HEK293T (cell line): Measurements from ENCODE around the gene RCAN2.

Experiments
- CTCF ChIA-PET: fragments of 350-600 bp; formaldehyde crosslinking; extraction: SDS; loops from one replicate; lab custom pipeline; 2021; ENCODE audit warnings: antibody characterized with exemption, inconsistent platforms; lab: Yijun Ruan, JAX
- POLR2A ChIA-PET: fragments of 350-600 bp; formaldehyde crosslinking; extraction: SDS; loops from one replicate; lab custom pipeline; 2020; ENCODE audit warnings: antibody characterized with exemption, inconsistent platforms; lab: Yijun Ruan, JAX
- DNase-seq: peaks from one replicate; pipeline ENCODE4 v3.0.0; 2012; ENCODE audit warnings: mixed read lengths; ENCODE audit errors: extremely low spot score
- ARNT ChIP-seq: fragments of 450-650 bp; IDR thresholded peaks from 2 replicates; pipeline ENCODE4 v1.6.1; 2017; ENCODE audit warnings: mild to moderate bottlenecking
- BHLHE40 ChIP-seq: fragments of 450-650 bp; IDR thresholded peaks from 2 replicates; pipeline ENCODE4 v1.6.1; 2016; ENCODE audit warnings: mild to moderate bottlenecking, moderate library complexity, borderline replicate concordance
- CTBP1 ChIP-seq: fragments of 450-650 bp; IDR thresholded peaks from 2 replicates; pipeline ENCODE4 v1.6.1; 2016; ENCODE audit warnings: borderline replicate concordance
- ELF4 ChIP-seq: fragments of 450-650 bp; IDR thresholded peaks from 2 replicates; pipeline ENCODE4 v1.6.1; 2017; ENCODE audit warnings: antibody characterized with exemption
- FOXA1 ChIP-seq: fragments of 450-650 bp; IDR thresholded peaks from 2 replicates; pipeline ENCODE4 v1.6.1; 2016; ENCODE audit warnings: mild to moderate bottlenecking
- FOXK2 ChIP-seq: fragments of 450-650 bp; IDR thresholded peaks from 2 replicates; pipeline ENCODE4 v1.6.1; 2016; ENCODE audit warnings: mild to moderate bottlenecking
- FOXM1 ChIP-seq: fragments of 450-650 bp; IDR thresholded peaks from 2 replicates; pipeline ENCODE4 v1.6.1; 2017; ENCODE audit warnings: mild to moderate bottlenecking, borderline replicate concordance
- HDGF ChIP-seq: fragments of 450-650 bp; IDR thresholded peaks from 2 replicates; pipeline ENCODE4 v1.6.1; 2017; ENCODE audit warnings: antibody characterized with exemption, borderline replicate concordance
- L3MBTL2 ChIP-seq: fragments of 450-650 bp; conservative IDR thresholded peaks from 2 replicates; pipeline ENCODE4 v1.6.1; 2016; ENCODE audit warnings: mild to moderate bottlenecking
- LEF1 ChIP-seq: fragments of 450-650 bp; IDR thresholded peaks from 2 replicates; pipeline ENCODE4 v1.6.1; 2017; ENCODE audit warnings: mild to moderate bottlenecking, borderline replicate concordance
- NFRKB ChIP-seq: fragments of 450-650 bp; IDR thresholded peaks from 2 replicates; pipeline ENCODE4 v1.6.1; 2016; ENCODE audit warnings: mild to moderate bottlenecking, moderate library complexity
- PKNOX1 ChIP-seq: fragments of 450-650 bp; IDR thresholded peaks from 2 replicates; pipeline ENCODE4 v1.6.1; 2016
- SP1 ChIP-seq: fragments of 450-650 bp; IDR thresholded peaks from 2 replicates; pipeline ENCODE4 v1.6.1; 2017
- SUZ12 ChIP-seq: fragments of 450-650 bp; IDR thresholded peaks from 2 replicates; pipeline ENCODE4 v1.6.1; 2016; ENCODE audit warnings: mild to moderate bottlenecking
- TARDBP ChIP-seq: fragments of 450-650 bp; IDR thresholded peaks from 2 replicates; pipeline ENCODE4 v1.6.1; 2016
- ZNF384 ChIP-seq: fragments of 450-650 bp; IDR thresholded peaks from 2 replicates; pipeline ENCODE4 v1.6.1; 2016

The RCAN2 gene

GRCh38 chr6:46235242-46235641 is 256.0 kb downstream of the RCAN2 start:
- no peak for DNase-seq
- CTCF ChIA-PET: interaction anchor here (0.6 kb wide), 1 partner anchor 56 kb away, joined by 5 read pairs; no protein-coding TSS in a partner anchor
- no peak for TF ChIP-seq CTBP1
- no peak for TF ChIP-seq ZNF384
- no peak for TF ChIP-seq BHLHE40
- TF ChIP-seq ARNT: no peak
- TF ChIP-seq ELF4: no peak
- POLR2A ChIA-PET: no interaction called here

- CTCF ChIA-PET: interaction anchor here (0.6 kb wide), 1 partner anchor 56 kb away, joined by 5 read pairs; no protein-coding TSS in a partner anchor
- no peak for DNase-seq
- POLR2A ChIA-PET: no interaction called here
- no peak for TF ChIP-seq SUZ12
- no peak for TF ChIP-seq ARNT
- no peak for TF ChIP-seq SP1
- TF ChIP-seq L3MBTL2: no peak
- TF ChIP-seq NFRKB: no peak
- no peak for TF ChIP-seq LEF1
- TF ChIP-seq PKNOX1: no peak
- TF ChIP-seq FOXA1: no peak
- no peak for TF ChIP-seq HDGF
- no peak for TF ChIP-seq FOXK2
- TF ChIP-seq FOXM1: no peak
- TF ChIP-seq ELF4: no peak
- TF ChIP-seq CTBP1: no peak
- TF ChIP-seq ZNF384: no peak
- no peak for TF ChIP-seq BHLHE40
- no peak for TF ChIP-seq TARDBP
Measured at GRCh38 chr6:46234700-46235099, 256.5 kb downstream of the RCAN2 start.

- POLR2A ChIA-PET: no interaction called here
- no peak for TF ChIP-seq BHLHE40
- no peak for TF ChIP-seq FOXM1
- TF ChIP-seq ARNT: no peak
- TF ChIP-seq SUZ12: no peak
- no peak for TF ChIP-seq ELF4
- TF ChIP-seq PKNOX1: no peak
- TF ChIP-seq FOXK2: no peak
- no peak for TF ChIP-seq LEF1
- TF ChIP-seq NFRKB: no peak
- TF ChIP-seq CTBP1: no peak
- CTCF ChIA-PET: no interaction called here
- DNase-seq: no peak
Measured at GRCh38 chr6:46234156-46234556, 257.1 kb downstream of the RCAN2 start.

DNA sequence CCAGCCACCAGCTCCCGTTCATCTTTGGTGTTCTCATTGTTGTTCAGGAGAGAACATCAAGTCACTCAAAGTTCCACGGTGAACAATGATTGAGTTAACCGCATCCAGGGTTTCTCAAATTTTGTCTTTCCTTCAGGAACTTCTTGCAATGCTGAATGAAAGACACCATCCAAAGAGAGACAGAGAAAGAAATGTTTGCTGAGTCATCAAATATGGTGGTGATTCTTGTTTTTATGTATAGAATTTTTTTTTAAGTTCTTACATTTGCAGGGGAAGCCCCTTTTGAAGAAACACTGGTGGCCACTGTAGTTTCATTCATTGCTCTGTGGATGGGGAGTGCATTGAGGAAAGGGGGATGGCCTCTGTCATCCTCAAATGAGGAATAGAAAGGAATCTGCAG is 258.1 kb downstream of the RCAN2 start:
- CTCF ChIA-PET: interaction anchor here (0.6 kb wide), 2 partner anchors 12 to 347 kb away, joined by 3 to 5 read pairs; no protein-coding TSS in a partner anchor
- TF ChIP-seq ZNF384: no peak
- TF ChIP-seq FOXA1: no peak
- TF ChIP-seq BHLHE40: no peak
- TF ChIP-seq LEF1: no peak
- no peak for DNase-seq
- POLR2A ChIA-PET: no interaction called here

DNA sequence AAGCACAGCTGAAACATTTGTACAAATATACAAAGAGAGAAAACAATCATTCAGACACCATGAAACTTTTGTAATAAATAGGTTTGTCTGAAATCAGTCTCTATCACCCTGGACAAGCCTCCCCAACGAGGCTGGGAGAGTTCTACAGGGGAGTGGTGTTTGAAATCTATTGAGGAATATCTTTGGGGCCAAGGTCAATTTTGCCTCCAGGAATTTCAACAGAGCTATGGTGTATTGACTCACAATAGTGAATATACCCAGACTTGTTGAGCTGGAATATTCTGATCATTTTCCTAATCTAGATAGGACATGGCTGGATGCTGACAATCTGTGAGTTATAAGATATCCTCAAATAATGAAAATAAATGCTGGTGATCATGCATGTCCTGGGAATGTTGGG is 269.0 kb downstream of the RCAN2 start:
- no peak for TF ChIP-seq FOXA1
- CTCF ChIA-PET: interaction anchor here (0.6 to 1.2 kb wide), 4 partner anchors 30 to 197 kb away, joined by 3 to 4 read pairs (median 3); no protein-coding TSS in a partner anchor
- DNase-seq: no peak
- POLR2A ChIA-PET: no interaction called here

GRCh38 chr6:46221222-46221793 is 269.9 kb downstream of the RCAN2 start:
- DNase-seq: peak; percentile 53
- POLR2A ChIA-PET: no interaction called here
- TF ChIP-seq BHLHE40: no peak
- no peak for TF ChIP-seq ARNT
- TF ChIP-seq HDGF: no peak
- no peak for TF ChIP-seq FOXK2
- TF ChIP-seq ZNF384: no peak
- TF ChIP-seq L3MBTL2: no peak
- TF ChIP-seq FOXM1: no peak
- TF ChIP-seq CTBP1: no peak
- TF ChIP-seq FOXA1: no peak
- TF ChIP-seq TARDBP: no peak
- TF ChIP-seq ELF4: no peak
- no peak for TF ChIP-seq LEF1
- no peak for TF ChIP-seq SUZ12
- TF ChIP-seq PKNOX1: no peak
- no peak for TF ChIP-seq NFRKB
- no peak for TF ChIP-seq SP1
- CTCF ChIA-PET: interaction anchor here (0.6 to 0.7 kb wide), 3 partner anchors 14 to 409 kb away, joined by 3 read pairs; no protein-coding TSS in a partner anchor
